Activated CD4-positive, alpha-beta T cell treated with anti-CD3 and anti-CD28 coated beads, Interleukin-2, amount 50 U/mL, for 1 hour (primary cell): ENCODE results near the gene TBC1D2.

Source experiments
- DNase-seq: peaks from one replicate; pipeline ENCODE4 v3.0.0-alpha.2; 2020

The TBC1D2 gene

GRCh38 chr9:98235126-98235525 is 20.3 kb downstream of the TBC1D2 start:
- no peak for DNase-seq

- DNase-seq = no peak
These were observed 21.1 kb downstream of the TBC1D2 start for GRCh38 chr9:98234245-98234825.

- no peak for DNase-seq
These were observed 22.5 kb downstream of the TBC1D2 start for GRCh38 chr9:98232926-98233325.

GRCh38 chr9:98231770-98232478 is 23.5 kb downstream of the TBC1D2 start:
- DNase-seq = no peak

- no peak for DNase-seq
These were observed 24.7 kb downstream of the TBC1D2 start for GRCh38 chr9:98230789-98231188.

- DNase-seq = no peak
These were observed 25.1 kb downstream of the TBC1D2 start for GRCh38 chr9:98230304-98230703.

- DNase-seq = no peak
These were observed 25.8 kb downstream of the TBC1D2 start for GRCh38 chr9:98229620-98230019.

- DNase-seq = no peak
These were observed 26.4 kb downstream of the TBC1D2 start for GRCh38 chr9:98229090-98229395.

- DNase-seq = no peak
These were observed 26.9 kb downstream of the TBC1D2 start for GRCh38 chr9:98228392-98229089.

GRCh38 chr9:98227883-98228282 is 27.6 kb downstream of the TBC1D2 start:
- no peak for DNase-seq

- no peak for DNase-seq
These were observed 28.5 kb downstream of the TBC1D2 start for GRCh38 chr9:98226957-98227356.

- DNase-seq = no peak
These were observed 28.9 kb downstream of the TBC1D2 start for GRCh38 chr9:98226516-98226915.

- DNase-seq = no peak
These were observed 30.4 kb downstream of the TBC1D2 start for GRCh38 chr9:98225015-98225442.

- DNase-seq = no peak
These were observed 32.4 kb downstream of the TBC1D2 start for GRCh38 chr9:98222885-98223691.

- no peak for DNase-seq
These were observed 34.5 kb downstream of the TBC1D2 start for GRCh38 chr9:98220911-98221310.

GRCh38 chr9:98219794-98220370 is 35.6 kb downstream of the TBC1D2 start:
- DNase-seq = no peak

- DNase-seq = no peak
These were observed 36.1 kb downstream of the TBC1D2 start for GRCh38 chr9:98219364-98219716.

- no peak for DNase-seq
These were observed 36.7 kb downstream of the TBC1D2 start for GRCh38 chr9:98218562-98219363.

- no peak for DNase-seq
These were observed 38.2 kb downstream of the TBC1D2 start for GRCh38 chr9:98217255-98217654.

- no peak for DNase-seq
These were observed 39.1 kb downstream of the TBC1D2 start for GRCh38 chr9:98216391-98216790.

- DNase-seq = peak; percentile 19
These were observed 39.6 kb downstream of the TBC1D2 start for GRCh38 chr9:98215821-98216220.

- DNase-seq = no peak
These were observed 40.2 kb downstream of the TBC1D2 start for GRCh38 chr9:98215271-98215670.
